HEK293 (cell line): ENCODE measurements around the gene CDX1.
"Not testable (repeated sequence)": the region's sequence is repeated elsewhere in the genome, so short reads cannot be mapped to it uniquely, and the experiment has no call there.

Experiments
- CTCF ChIA-PET: fragments of 350-600 bp; formaldehyde crosslinking; extraction: SDS; loops from one replicate; lab custom pipeline; 2021; ENCODE audit warnings: antibody characterized with exemption; lab: Yijun Ruan, JAX
- POLR2A ChIA-PET: fragments of 300-600 bp; formaldehyde crosslinking; extraction: SDS; loops from one replicate; lab custom pipeline; 2020; ENCODE audit warnings: antibody characterized with exemption, inconsistent platforms; lab: Yijun Ruan, JAX
- H3K27ac ChIP-seq: fragments of 200-500 bp; sonication (Bioruptor generic); 2 replicates; pipeline ENCODE4 v1.5.1; 2014; ENCODE audit warnings: low read depth, low read length, control low read depth, inconsistent platforms; ENCODE audit errors: extremely low read depth
- H3K36me3 ChIP-seq, 2 experiments: fragments of 200-500 bp in 1 of 2; sonication (Bioruptor generic) in 1 of 2; 1 replicate in 1 of 2; 2 replicates in 1 of 2; pipeline ENCODE4 v1.5.1; 2014 to 2017; ENCODE audit warnings: inconsistent platforms in 2 of 2, low read length in 2 of 2; ENCODE audit not compliant: control insufficient read depth in 2 of 2, insufficient read depth in 1 of 2
- H3K4me1 ChIP-seq: fragments of 200-500 bp; sonication (Bioruptor generic); 2 replicates; pipeline ENCODE4 v1.5.1; 2014; ENCODE audit warnings: mild to moderate bottlenecking, low read length, inconsistent platforms; ENCODE audit not compliant: control insufficient read depth, insufficient read depth
- H3K4me3 ChIP-seq: 2 replicates; pipeline ENCODE4 v1.5.1; 2011; ENCODE audit warnings: low read depth, mild to moderate bottlenecking, control low read depth, low read length, moderate library complexity
- H3K9me3 ChIP-seq: fragments of 200-500 bp; sonication (Bioruptor generic); 2 replicates; pipeline ENCODE4 v1.5.1; 2014; ENCODE audit warnings: low read depth, low read length, inconsistent platforms; ENCODE audit not compliant: control insufficient read depth, insufficient read depth
- KLF10 ChIP-seq: fragments of 450-650 bp; IDR thresholded peaks from 2 replicates; pipeline ENCODE4 v1.5.1; 2018; ENCODE audit warnings: missing biosample characterization, mild to moderate bottlenecking, missing genetic modification characterization
- SP3 ChIP-seq: fragments of 450-650 bp; formaldehyde crosslinking; IDR thresholded peaks from 2 replicates; pipeline ENCODE4 v1.5.1; 2016; ENCODE audit warnings: missing biosample characterization, missing genetic modification characterization
- YY1 ChIP-seq: fragments of 450-650 bp; formaldehyde crosslinking; IDR thresholded peaks from 2 replicates; pipeline ENCODE4 v1.5.1; 2018; ENCODE audit warnings: missing biosample characterization, missing genetic modification characterization
- ZFP37 ChIP-seq: fragments of 450-650 bp; formaldehyde crosslinking; IDR thresholded peaks from 2 replicates; pipeline ENCODE4 v1.5.1; 2016; ENCODE audit warnings: missing biosample characterization, missing genetic modification characterization
- ZIC2 ChIP-seq: fragments of 450-650 bp; formaldehyde crosslinking; IDR thresholded peaks from 2 replicates; pipeline ENCODE4 v1.5.1; 2016; ENCODE audit warnings: missing biosample characterization, missing genetic modification characterization
- ZNF121 ChIP-seq: fragments of 450-650 bp; formaldehyde crosslinking; IDR thresholded peaks from 2 replicates; pipeline ENCODE4 v1.5.1; 2016; ENCODE audit warnings: missing biosample characterization, missing genetic modification characterization
- ZNF202 ChIP-seq: fragments of 450-650 bp; formaldehyde crosslinking; IDR thresholded peaks from 2 replicates; pipeline ENCODE4 v1.5.1; 2016; ENCODE audit warnings: missing biosample characterization, missing genetic modification characterization, borderline replicate concordance
- ZNF37A ChIP-seq: fragments of 450-650 bp; IDR thresholded peaks from 2 replicates; pipeline ENCODE4 v1.5.1; 2018; ENCODE audit warnings: missing biosample characterization, missing genetic modification characterization
- ZNF488 ChIP-seq: fragments of 450-650 bp; formaldehyde crosslinking; IDR thresholded peaks from 2 replicates; pipeline ENCODE4 v1.5.1; 2016; ENCODE audit warnings: missing biosample characterization, missing genetic modification characterization
- ZNF510 ChIP-seq: fragments of 450-650 bp; formaldehyde crosslinking; IDR thresholded peaks from 2 replicates; pipeline ENCODE4 v1.5.1; 2018; ENCODE audit warnings: mild to moderate bottlenecking, missing genetic modification characterization, missing biosample characterization; ENCODE audit not compliant: insufficient replicate concordance
- ZNF571 ChIP-seq: fragments of 450-650 bp; formaldehyde crosslinking; IDR thresholded peaks from 2 replicates; pipeline ENCODE4 v1.5.0; 2017; ENCODE audit warnings: missing biosample characterization, missing genetic modification characterization
- ZNF76 ChIP-seq: fragments of 450-650 bp; formaldehyde crosslinking; IDR thresholded peaks from 2 replicates; pipeline ENCODE4; 2016; ENCODE audit warnings: low read depth, missing biosample characterization, missing genetic modification characterization, borderline replicate concordance
- ZNF785 ChIP-seq: fragments of 450-650 bp; formaldehyde crosslinking; IDR thresholded peaks from 2 replicates; pipeline ENCODE4 v1.5.1; 2016; ENCODE audit warnings: missing biosample characterization, missing genetic modification characterization
- ZSCAN18 ChIP-seq: fragments of 450-650 bp; formaldehyde crosslinking; IDR thresholded peaks from 2 replicates; pipeline ENCODE4 v1.5.1; 2016; ENCODE audit warnings: missing biosample characterization, missing genetic modification characterization
- ZSCAN23 ChIP-seq: fragments of 450-650 bp; formaldehyde crosslinking; IDR thresholded peaks from 2 replicates; pipeline ENCODE4 v1.5.1; 2016; ENCODE audit warnings: missing biosample characterization, missing genetic modification characterization
- ZSCAN30 ChIP-seq: fragments of 450-650 bp; IDR thresholded peaks from 2 replicates; pipeline ENCODE4 v1.5.1; 2018; ENCODE audit warnings: missing biosample characterization, mild to moderate bottlenecking, missing genetic modification characterization, moderate library complexity

Gene CDX1

GRCh38 chr5:150230842-150231241, 64.3 kb downstream of the CDX1 start:
- TF ChIP-seq ZNF76 (no peak), ZIC2 (tag by site-specific recombination) (no peak), KLF10 (tag by site-specific recombination) (no peak), ZSCAN18 (no peak), ZNF510 (tag by site-specific recombination) (no peak), ZFP37 (tag by site-specific recombination) (no peak), SP3 (no peak), ZSCAN30 (tag by site-specific recombination) (no peak), ZNF202 (tag by site-specific recombination) (no peak), ZNF785 (tag by site-specific recombination) (no peak), ZNF488 (tag by site-specific recombination) (no peak), ZNF37A (tag by site-specific recombination) (no peak), YY1 (no peak), ZNF571 (tag by site-specific recombination) (no peak), ZSCAN23 (tag by site-specific recombination) (no peak)
- Histone ChIP-seq H3K4me3 (no peak overlapping the region), H3K27ac (no peak overlapping the region), H3K4me1 (no peaks in the 10 kb centered on the region), H3K36me3 (no peaks in the 10 kb centered on the region), H3K9me3 (no peaks in the 10 kb centered on the region)
- ChIA-PET POLR2A (no interaction called here), CTCF (interaction anchor here (3.9 kb wide), 1 partner anchor 13 kb away, joined by 11 read pairs; no protein-coding TSS in a partner anchor)

- CTCF ChIA-PET = interaction anchor here (0.9 to 1.9 kb wide), 2 partner anchors 13 to 16 kb away, joined by 4 to 5 read pairs; no protein-coding TSS in a partner anchor
- POLR2A ChIA-PET, H3K4me1 ChIP-seq: not testable (repeated sequence)
Measured at GRCh38 chr5:150233706-150234105, 67.1 kb downstream of the CDX1 start.

More at GRCh38 chr5:150233706-150234105, 67.1 kb downstream of the CDX1 start:
- H3K9me3 ChIP-seq, H3K27ac ChIP-seq, H3K4me3 ChIP-seq, H3K36me3 ChIP-seq: not testable (repeated sequence)
- peak; percentile 66 for TF ChIP-seq ZNF121
